Right lobe of liver (tissue), 4 donors: Measurements from ENCODE around the gene SPIRE2.

ENCODE experiments used
- CTCF ChIP-seq, 4 donors: fragments of 200-600 bp in 3 of 4; fragments of 450-650 bp in 1 of 4; IDR thresholded peaks; one replicate each; pipeline versions ENCODE4 v1.5.1 to v1.8.0; 2016 to 2022; ENCODE audit warnings: antibody characterized with exemption in 4 of 4, mild to moderate bottlenecking in 2 of 4
- POLR2A ChIP-seq: fragments of 450-650 bp; IDR thresholded peaks from one replicate; pipeline ENCODE4 v1.6.1; 2017; ENCODE audit warnings: antibody characterized with exemption, mild to moderate bottlenecking
- donor health status: DM: no; HTN: no; CAD: no.
- donor health status: DM: no; HTN: no; CAD: no.
- donor health status: DM: no; HTN: yes; CAD: no.

GRCh38 chr16:89822188-89823086 is 5.8 kb upstream of the SPIRE2 start:
- no peak for TF ChIP-seq CTCF (IDR thresholded peaks at IDR 0.05)
- no peak for TF ChIP-seq POLR2A
